ENCODE measurements around the gene GSC2.

The GSC2 gene

DNA sequence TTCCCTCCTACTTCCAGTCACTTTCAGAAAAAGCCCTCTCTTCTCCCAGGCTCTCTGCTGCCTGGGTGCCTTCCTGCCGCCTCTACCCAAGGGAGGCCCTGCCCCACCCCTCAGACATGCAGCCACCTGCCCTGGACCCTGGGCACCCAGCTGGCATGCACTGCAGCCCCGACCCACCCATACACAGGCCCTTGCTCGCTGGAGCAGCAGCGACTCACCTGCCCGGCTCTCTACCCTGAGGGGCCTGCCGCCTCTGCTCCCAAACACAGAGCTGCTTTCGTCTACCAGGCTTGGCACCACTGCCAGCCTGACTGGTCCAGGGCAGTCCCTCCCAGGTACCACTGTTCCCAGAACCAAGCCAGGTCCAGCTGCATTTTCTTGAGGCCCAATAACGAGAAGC lies 20.2 kb downstream of the GSC2 start:
- TF ChIP-seq, protein P1, sequence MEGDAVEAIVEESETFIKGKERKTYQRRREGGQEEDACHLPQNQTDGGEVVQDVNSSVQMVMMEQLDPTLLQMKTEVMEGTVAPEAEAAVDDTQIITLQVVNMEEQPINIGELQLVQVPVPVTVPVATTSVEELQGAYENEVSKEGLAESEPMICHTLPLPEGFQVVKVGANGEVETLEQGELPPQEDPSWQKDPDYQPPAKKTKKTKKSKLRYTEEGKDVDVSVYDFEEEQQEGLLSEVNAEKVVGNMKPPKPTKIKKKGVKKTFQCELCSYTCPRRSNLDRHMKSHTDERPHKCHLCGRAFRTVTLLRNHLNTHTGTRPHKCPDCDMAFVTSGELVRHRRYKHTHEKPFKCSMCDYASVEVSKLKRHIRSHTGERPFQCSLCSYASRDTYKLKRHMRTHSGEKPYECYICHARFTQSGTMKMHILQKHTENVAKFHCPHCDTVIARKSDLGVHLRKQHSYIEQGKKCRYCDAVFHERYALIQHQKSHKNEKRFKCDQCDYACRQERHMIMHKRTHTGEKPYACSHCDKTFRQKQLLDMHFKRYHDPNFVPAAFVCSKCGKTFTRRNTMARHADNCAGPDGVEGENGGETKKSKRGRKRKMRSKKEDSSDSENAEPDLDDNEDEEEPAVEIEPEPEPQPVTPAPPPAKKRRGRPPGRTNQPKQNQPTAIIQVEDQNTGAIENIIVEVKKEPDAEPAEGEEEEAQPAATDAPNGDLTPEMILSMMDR (conservative IDR thresholded peaks at IDR 0.05; ENCODE audit: low read length) = no peak
- no peak overlapping the region for H3K4me3 ChIP-seq (ENCODE audit: low read length)

DNA sequence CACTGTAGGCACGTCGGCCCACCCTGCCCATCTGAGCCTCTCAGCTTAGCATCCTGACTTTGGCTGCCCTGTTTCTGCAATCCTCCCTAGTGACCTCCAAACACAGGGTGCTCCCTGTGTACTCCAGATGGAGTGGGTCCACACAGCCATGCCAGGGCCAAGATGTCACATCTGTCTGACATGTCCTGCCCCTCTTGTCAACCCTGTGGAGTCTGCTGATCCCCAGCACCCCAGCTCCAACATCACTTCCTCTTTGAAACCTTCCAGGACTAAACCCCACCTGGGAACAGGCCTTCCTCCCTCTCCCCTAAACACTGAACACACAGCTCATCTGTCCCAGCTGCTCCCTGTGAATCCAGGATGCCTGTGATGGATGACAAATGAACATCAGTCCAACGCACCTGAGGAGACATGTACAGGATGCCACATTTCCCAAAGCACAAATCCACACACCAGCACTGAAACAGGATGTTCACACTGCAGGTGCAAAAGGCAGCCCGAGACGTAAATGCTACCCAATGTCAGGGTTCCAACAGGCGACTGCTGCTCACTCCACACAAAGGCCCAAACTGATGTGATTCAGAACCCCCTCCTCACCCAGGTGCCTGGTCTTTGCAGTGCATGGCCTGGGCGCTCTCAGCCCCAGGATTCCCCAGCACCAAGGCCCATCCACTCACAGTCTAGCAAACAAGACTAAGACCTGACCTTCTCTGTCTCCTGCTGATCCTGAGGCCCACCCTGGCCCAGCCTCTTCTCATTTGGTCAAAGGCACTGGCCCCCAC lies 21.0 kb downstream of the GSC2 start:
- TF ChIP-seq, protein P1 (conservative IDR thresholded peaks at IDR 0.05; ENCODE audit: low read length) = no peak
- no peak overlapping the region for H3K4me3 ChIP-seq (ENCODE audit: low read length)
- DNase-seq (ENCODE audit: low read depth) = no peak

More for the DNA sequence above, 20.2 kb downstream of the GSC2 start:
- no peak for DNase-seq (ENCODE audit: low read depth)

DNA sequence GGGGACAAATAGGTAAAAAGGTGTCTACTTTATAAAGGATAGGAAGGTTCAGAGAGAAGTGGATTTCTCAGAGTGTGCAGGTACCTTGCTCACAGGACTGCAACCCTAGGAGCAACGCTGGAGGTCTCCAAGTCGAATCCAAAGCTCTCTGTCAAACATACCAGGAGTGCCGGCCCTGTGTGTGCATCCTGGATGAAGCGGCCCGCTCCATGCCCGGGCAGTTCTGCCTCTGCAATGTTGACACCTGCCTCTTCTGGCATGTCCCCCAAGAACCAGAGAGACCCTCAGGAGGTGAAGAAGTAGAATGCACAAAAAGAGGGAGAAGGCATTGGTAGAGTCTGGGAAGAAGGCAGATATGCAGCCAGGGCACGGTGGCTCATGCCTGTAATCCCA lies 22.1 kb downstream of the GSC2 start:
- TF ChIP-seq, protein P1 (conservative IDR thresholded peaks at IDR 0.05; ENCODE audit: low read length) = no peak
- no peak for DNase-seq (ENCODE audit: low read depth)
- no peak overlapping the region for H3K4me3 ChIP-seq (ENCODE audit: low read length)

- DNase-seq (ENCODE audit: low read depth) = no peak
- H3K4me3 ChIP-seq (ENCODE audit: low read length) = no peak overlapping the region
- TF ChIP-seq, protein P1 (conservative IDR thresholded peaks at IDR 0.05; ENCODE audit: low read length) = no peak
Measured at GRCh38 chr22:19127329-19128008, 22.6 kb downstream of the GSC2 start.

DNA sequence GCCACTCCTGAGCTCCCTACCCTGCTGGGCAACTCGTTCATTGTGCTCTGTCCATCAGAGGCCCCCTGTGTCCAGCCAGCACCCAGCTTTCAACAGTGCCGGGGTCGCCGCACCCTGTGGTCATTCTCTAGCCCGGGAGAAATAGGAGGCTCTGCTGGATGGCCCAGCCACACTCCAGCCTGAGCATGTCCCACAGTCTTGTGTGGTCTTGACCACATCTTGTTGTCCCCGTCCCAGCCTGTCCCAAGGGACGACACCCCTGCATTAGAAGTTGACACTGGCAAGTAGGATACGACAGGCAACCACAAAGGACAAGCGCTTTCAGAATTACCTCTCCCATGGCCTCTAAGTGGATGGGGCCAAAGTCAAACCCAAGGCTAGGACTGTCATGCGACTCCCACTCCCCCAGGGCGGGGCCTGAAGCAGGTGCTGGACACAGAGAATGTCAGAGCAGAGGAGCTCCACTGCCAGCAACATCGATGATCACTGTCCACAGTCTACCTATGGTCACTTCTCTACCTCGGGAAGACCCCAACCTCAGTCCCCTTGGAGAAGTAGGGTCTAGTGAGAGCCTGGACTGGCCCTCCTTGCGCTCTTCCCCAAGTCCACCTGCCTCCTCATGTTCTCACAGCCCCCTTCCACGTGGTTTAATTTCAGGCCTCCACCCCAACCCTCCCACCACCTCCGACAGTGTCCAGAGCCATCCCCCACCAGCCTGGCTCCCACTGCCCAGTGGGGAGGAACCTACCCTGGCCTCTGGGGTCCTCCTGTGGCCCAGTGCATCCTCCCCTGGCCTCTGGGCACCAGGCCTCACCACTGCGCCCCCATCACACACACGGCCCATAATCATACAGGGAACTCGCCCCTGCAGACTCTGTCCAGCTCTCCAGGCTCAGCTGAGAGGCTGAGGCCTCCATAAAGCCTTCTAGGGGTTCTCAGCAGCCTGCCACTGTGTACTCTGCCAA lies 23.5 kb downstream of the GSC2 start:
- no peak overlapping the region for H3K4me3 ChIP-seq (ENCODE audit: low read length)
- TF ChIP-seq, protein P1 (conservative IDR thresholded peaks at IDR 0.05; ENCODE audit: low read length) = no peak
- no peak for DNase-seq (ENCODE audit: low read depth)

- no peak overlapping the region for H3K4me3 ChIP-seq (ENCODE audit: low read length)
- TF ChIP-seq, protein P1 (conservative IDR thresholded peaks at IDR 0.05; ENCODE audit: low read length) = no peak
- DNase-seq (ENCODE audit: low read depth) = no peak
Measured at GRCh38 chr22:19125474-19126308, 24.4 kb downstream of the GSC2 start.
